Right cardiac atrium (tissue), 5 donors: ENCODE data around the gene ZNF366. TPM values are rescaled to one million over a fixed set of nuclear protein-coding genes. Genes with fewer than 3 reads are reported as not detected.

Experiments
- ATAC-seq, 2 donors: fragments of 200-7000 bp; cut with Tn5 transposase; one replicate each; pipeline versions ENCODE4 v1.8.0 to v1.9.1; 2020; ENCODE audit warnings: moderate library complexity in 2 of 2, mild to moderate bottlenecking in 1 of 2
- DNase-seq, 3 donors: peaks; one replicate each; pipeline ENCODE4 v3.0.0-alpha.2; 2020
- H3K27ac ChIP-seq: one replicate; pipeline ENCODE4 v1.5.1; 2013; ENCODE audit warnings: mild to moderate bottlenecking, low read length, control low read depth, moderate library complexity
- H3K27me3 ChIP-seq: one replicate; pipeline ENCODE4 v1.6.1; 2013; ENCODE audit not compliant: control insufficient read depth, insufficient read depth
- H3K4me1 ChIP-seq: one replicate; pipeline ENCODE4 v1.6.1; 2013; ENCODE audit warnings: low read length; ENCODE audit not compliant: control insufficient read depth, insufficient read depth
- H3K4me3 ChIP-seq: one replicate; pipeline ENCODE4 v1.5.1; 2013; ENCODE audit warnings: low read length, control low read depth
- H3K9me3 ChIP-seq: one replicate; pipeline ENCODE4 v1.6.1; 2013; ENCODE audit warnings: low read length; ENCODE audit not compliant: control insufficient read depth
- WGBS: extraction: QIAGEN DNeasy Blood & Tissue Kit; methylation state at CpG from one replicate; pipeline ENCODE4 v1.1.7; 2013; 5-methylcytosine and 5-hydroxymethylcytosine counted together
- intact Hi-C, 4 donors: fragments of 100-400 bp; cut with DNase I; formaldehyde crosslinking; loops; one replicate each; pipeline versions ENCODE4 v1.11.0 to v1.14.0; 2022 to 2023
- polyA plus RNA-seq: library from polyadenylated mRNA; stranded (reverse); fragments of 200-250 nt; gene quantifications from one replicate; pipeline ENCODE4 v1.2.3, GENCODE V29; 2013
- total RNA-seq, 4 donors: library from RNA; stranded (reverse); fragmentation: NEBNext Ultra II Directional; extraction: Animal tissue kit (Norgen Biotek cat#: 25700); gene quantifications; one replicate each; pipeline ENCODE4 v1.2.1, GENCODE V29; 2021
- donor health status: healthy with polysubstance abuse.
- donor health status: DM: no; HTN: yes; CAD: no.
- donor health status: DM: no; HTN: no; CAD: no.
- donor health status: DM: no; HTN: yes; CAD: no; lungs with severe emphysema.
- donor health status: DM: yes; HTN: yes; CAD: no.

Gene ZNF366
- total and polyA plus RNA-seq, 5 donors, result 2.5 to 8.1 (median 5.4) TPM

DNA sequence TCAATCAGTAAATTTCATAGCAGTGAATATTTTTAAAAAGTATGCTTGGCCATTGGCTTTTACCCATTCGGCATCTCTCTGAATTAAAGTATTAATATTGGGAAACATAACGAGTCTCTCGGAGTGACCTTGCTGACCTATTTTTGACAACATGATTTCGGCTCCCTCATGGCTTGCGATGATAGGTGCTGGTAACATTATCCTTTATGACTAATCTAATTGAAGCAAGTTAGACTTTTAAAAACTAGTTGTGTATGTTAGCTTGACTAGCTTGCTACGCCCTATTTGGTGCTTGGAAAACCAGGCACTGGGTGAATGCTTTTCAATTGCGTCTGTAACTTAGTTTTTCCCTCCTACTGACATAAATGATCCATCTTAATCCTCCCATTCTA is 1.1 kb downstream of the ZNF366 start:
- Histone ChIP-seq H3K4me3 (peak overlapping the region; percentile 71), H3K4me1 (peaks cover 18% of the 10 kb centered on the region), H3K9me3 (no peaks in the 10 kb centered on the region), H3K27ac (peak overlapping the region; percentile 36), H3K27me3 (no peaks in the 10 kb centered on the region)
- ATAC-seq (no peak), DNase-seq (no peak)
- WGBS, result 76% methylated on average over 7 of the region's 7 CpGs
- intact Hi-C loops, result loop anchor here in 1 of 4 donors (10.0 kb wide), 1 partner anchor 51 kb away; no protein-coding TSS in a partner anchor

GRCh38 chr5:72505539-72506157 is 1.6 kb downstream of the ZNF366 start:
- no peak overlapping the region for H3K27ac ChIP-seq

DNA sequence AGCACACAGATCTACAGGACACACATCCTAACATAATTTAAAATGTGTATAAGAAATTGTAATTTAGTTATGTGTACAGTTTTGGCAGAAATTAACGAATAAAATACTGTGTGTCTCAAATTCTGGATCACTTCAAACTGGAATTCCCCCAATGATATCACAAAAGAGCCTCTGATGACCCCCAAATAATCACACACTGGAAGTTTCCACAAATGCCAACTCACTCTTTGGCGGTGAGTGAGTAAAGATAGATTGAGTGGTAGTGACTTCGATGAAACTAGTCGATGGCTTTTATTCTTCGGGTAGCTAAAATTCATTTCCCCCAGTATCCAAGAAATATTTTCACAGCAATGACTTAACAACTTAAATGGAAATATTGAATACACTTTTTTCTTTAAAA is 2.2 kb downstream of the ZNF366 start:
- H3K4me1 ChIP-seq, result peaks cover 13% of the 10 kb centered on the region
- H3K4me3 ChIP-seq, result peak overlapping the region; percentile 71
- WGBS, result 41% methylated on average over 5 of the region's 5 CpGs
- no peak overlapping the region for H3K27ac ChIP-seq
- intact Hi-C loops, result loop anchor here in 1 of 4 donors (10.0 kb wide), 1 partner anchor 50 kb away; no protein-coding TSS in a partner anchor
- H3K9me3 ChIP-seq, result no peaks in the 10 kb centered on the region
- no peaks in the 10 kb centered on the region for H3K27me3 ChIP-seq
- DNase-seq (no peak), ATAC-seq (no peak)

More at GRCh38 chr5:72505539-72506157, 1.6 kb downstream of the ZNF366 start:
- Histone ChIP-seq H3K4me3 (peak overlapping the region; percentile 71), H3K4me1 (peaks cover 14% of the 10 kb centered on the region), H3K27me3 (no peaks in the 10 kb centered on the region), H3K9me3 (no peaks in the 10 kb centered on the region)
- 65% methylated on average over 7 of the region's 7 CpGs for WGBS
- intact Hi-C loops, result loop anchor here in 1 of 4 donors (10.0 kb wide), 1 partner anchor 51 kb away; no protein-coding TSS in a partner anchor
- DNase-seq, result no peak
- no peak for ATAC-seq

DNA sequence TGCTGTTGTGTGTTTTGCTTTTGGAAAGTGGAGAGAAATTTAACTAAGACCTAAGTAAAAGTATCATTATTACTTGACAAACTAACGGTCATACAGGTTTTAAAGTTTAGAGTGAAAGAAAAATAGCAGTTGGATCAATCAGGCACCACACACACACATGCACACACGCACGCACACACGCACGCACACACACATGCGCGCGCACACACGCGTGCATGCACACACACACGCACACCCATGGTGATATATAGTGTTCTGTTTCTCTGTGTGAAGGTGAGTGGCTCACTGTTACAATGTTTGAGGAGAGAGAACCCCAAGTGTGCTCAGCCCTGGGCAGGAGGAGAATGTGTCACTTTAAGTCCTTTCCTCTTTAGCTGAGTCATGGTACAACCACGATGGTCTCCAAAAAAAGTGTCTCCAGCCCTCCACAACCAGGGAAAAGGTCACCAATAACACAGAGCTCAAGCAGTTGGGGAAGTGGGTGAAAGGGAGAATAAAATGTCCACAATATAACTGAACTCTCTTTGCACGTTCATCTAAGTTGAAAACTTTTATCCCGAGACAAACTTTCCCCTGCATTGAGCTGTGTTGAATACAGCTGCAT is 3.2 kb downstream of the ZNF366 start:
- peak overlapping the region; percentile 71 for H3K4me3 ChIP-seq
- no peaks in the 10 kb centered on the region for H3K9me3 ChIP-seq
- peak overlapping the region; percentile 76 for H3K27ac ChIP-seq
- ATAC-seq (peak; percentile 40 to 71), DNase-seq (no peak)
- no peaks in the 10 kb centered on the region for H3K27me3 ChIP-seq
- intact Hi-C loops, result loop anchor here in 1 of 4 donors (10.0 kb wide), 1 partner anchor 49 kb away; no protein-coding TSS in a partner anchor
- WGBS, result 57% methylated on average over 14 of the region's 14 CpGs
- peaks cover 5% of the 10 kb centered on the region for H3K4me1 ChIP-seq

- intact Hi-C loops, result loop anchor here in 1 of 4 donors (10.0 kb wide), 1 partner anchor 47 kb away; no protein-coding TSS in a partner anchor
- H3K4me3 ChIP-seq, result no peak overlapping the region
These were observed 5.7 kb downstream of the ZNF366 start for GRCh38 chr5:72501488-72501887.

GRCh38 chr5:72499730-72500129 is 7.5 kb downstream of the ZNF366 start:
- 61% methylated on average over 12 of the region's 12 CpGs for WGBS
- Histone ChIP-seq H3K27ac (peak overlapping the region; percentile 84), H3K4me1 (peaks cover 2% of the 10 kb centered on the region), H3K27me3 (no peaks in the 10 kb centered on the region), H3K4me3 (no peak overlapping the region), H3K9me3 (no peaks in the 10 kb centered on the region)
- intact Hi-C loops, result loop anchor here in 1 of 4 donors (10.0 kb wide), 1 partner anchor 45 kb away; no protein-coding TSS in a partner anchor
- ATAC-seq (peak; percentile 91 to 93), DNase-seq (peak; percentile 69 to 82 (median 75))

More at GRCh38 chr5:72501488-72501887, 5.7 kb downstream of the ZNF366 start:
- ATAC-seq, result peak in 1 of 2 donors; percentile 8
- 52% methylated on average over 3 of the region's 3 CpGs for WGBS
- Histone ChIP-seq H3K27me3 (no peaks in the 10 kb centered on the region), H3K4me1 (no peaks in the 10 kb centered on the region), H3K27ac (no peak overlapping the region), H3K9me3 (no peaks in the 10 kb centered on the region)
- no peak for DNase-seq

DNA sequence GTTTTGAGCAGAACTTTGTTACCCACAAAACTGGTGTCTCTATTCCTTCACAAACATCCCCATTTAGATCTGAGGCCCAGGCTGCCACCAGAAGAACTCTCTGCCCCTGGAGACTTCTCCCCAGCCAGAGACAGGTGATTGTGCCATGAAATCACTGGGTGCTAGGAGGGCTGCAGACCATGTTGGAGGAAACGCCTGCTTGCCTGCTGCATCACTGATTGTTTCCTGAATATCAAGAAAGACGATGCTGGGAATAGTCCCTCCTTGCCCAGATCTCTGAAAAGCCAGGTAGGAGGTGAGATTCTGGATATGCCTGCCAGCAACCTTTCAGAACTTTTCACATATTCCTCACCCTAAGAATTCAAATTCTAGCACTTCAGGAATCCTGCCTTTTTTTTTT is 8.1 kb downstream of the ZNF366 start:
- Histone ChIP-seq H3K27me3 (no peaks in the 10 kb centered on the region), H3K4me1 (peaks cover 2% of the 10 kb centered on the region), H3K9me3 (no peaks in the 10 kb centered on the region), H3K27ac (peak overlapping the region; percentile 29), H3K4me3 (no peak overlapping the region)
- WGBS, result 68% methylated on average over 2 of the region's 2 CpGs
- ATAC-seq, result no peak
- intact Hi-C loops, result no loop called here
- no peak for DNase-seq

GRCh38 chr5:72498284-72498683 is 8.9 kb downstream of the ZNF366 start:
- no peaks in the 10 kb centered on the region for H3K27me3 ChIP-seq
- 71% methylated on average over 2 of the region's 2 CpGs for WGBS
- no peak for DNase-seq
- H3K27ac ChIP-seq, result no peak overlapping the region
- intact Hi-C loops, result no loop called here
- peaks cover 2% of the 10 kb centered on the region for H3K4me1 ChIP-seq
- ATAC-seq, result no peak
- no peaks in the 10 kb centered on the region for H3K9me3 ChIP-seq
- no peak overlapping the region for H3K4me3 ChIP-seq

- Histone ChIP-seq H3K9me3 (no peaks in the 10 kb centered on the region), H3K27ac (no peak overlapping the region), H3K27me3 (no peaks in the 10 kb centered on the region), H3K4me1 (peaks cover 2% of the 10 kb centered on the region), H3K4me3 (no peak overlapping the region)
- no peak for DNase-seq
- WGBS, result 90% methylated on average over 3 of the region's 3 CpGs
- no peak for ATAC-seq
- intact Hi-C loops, result no loop called here
These were observed 9.4 kb downstream of the ZNF366 start for GRCh38 chr5:72497823-72498222.

DNA sequence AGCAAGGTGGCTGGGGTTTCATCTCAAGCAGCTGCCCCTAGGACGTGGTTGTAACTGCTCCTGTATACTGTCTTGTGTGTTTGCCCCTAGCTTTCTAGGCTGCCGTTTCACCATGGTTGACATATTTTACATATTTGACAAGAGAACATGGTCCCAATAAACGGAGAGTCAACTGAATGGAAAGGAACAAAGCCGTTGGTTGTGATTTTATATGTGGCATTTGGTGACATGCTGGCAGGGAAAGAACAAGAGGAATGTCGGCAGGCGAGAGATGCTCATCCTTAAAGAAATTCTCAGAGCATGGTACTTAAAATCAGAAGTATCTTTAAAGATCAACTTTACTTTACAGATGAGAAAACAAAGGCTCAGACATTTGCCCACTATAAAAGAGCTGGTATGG is 11.8 kb downstream of the ZNF366 start:
- H3K27me3 ChIP-seq, result no peaks in the 10 kb centered on the region
- DNase-seq (no peak), ATAC-seq (no peak)
- H3K4me3 ChIP-seq, result no peak overlapping the region
- no peak overlapping the region for H3K27ac ChIP-seq
- WGBS, result 87% methylated on average over 6 of the region's 6 CpGs
- no peaks in the 10 kb centered on the region for H3K9me3 ChIP-seq
- intact Hi-C loops, result no loop called here
- H3K4me1 ChIP-seq, result peaks cover 2% of the 10 kb centered on the region

DNA sequence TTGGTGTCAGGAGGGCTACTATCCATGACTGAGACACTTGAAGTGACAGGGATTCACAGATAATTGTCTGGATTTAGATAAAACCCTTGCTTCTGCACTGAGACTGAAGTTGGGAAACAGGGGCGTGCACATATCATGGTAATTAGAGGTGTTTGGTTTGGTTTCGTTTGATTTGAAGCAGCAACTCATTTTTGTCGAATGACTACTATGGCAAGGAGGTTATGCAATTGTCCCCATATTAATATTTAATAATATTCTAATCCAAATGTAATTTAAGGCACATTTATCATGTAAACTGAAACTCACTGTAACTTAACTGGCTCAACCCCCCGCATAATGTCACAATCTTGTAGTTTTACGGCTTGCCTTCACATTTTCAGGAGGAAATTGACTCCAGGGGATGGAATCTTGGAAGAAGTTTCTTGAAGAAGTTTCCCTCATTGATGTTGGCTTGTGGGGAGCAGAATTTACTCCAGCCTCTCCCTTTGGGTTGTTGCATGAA is 12.5 kb downstream of the ZNF366 start:
- DNase-seq, result no peak
- Histone ChIP-seq H3K4me1 (peaks cover 2% of the 10 kb centered on the region), H3K9me3 (no peaks in the 10 kb centered on the region), H3K4me3 (no peak overlapping the region), H3K27ac (no peak overlapping the region), H3K27me3 (no peaks in the 10 kb centered on the region)
- ATAC-seq, result no peak
- intact Hi-C loops, result no loop called here
- WGBS, result 56% methylated on average over 5 of the region's 5 CpGs
